CD4-positive, alpha-beta T cell treated with Interleukin-17A for 4 hours (primary cell): ENCODE data around the gene PRR16.

Experiments used
- DNase-seq: peaks from one replicate; pipeline ENCODE4 v3.0.0-alpha.2; 2020; ENCODE audit warnings: mixed read lengths

PRR16 gene

DNA sequence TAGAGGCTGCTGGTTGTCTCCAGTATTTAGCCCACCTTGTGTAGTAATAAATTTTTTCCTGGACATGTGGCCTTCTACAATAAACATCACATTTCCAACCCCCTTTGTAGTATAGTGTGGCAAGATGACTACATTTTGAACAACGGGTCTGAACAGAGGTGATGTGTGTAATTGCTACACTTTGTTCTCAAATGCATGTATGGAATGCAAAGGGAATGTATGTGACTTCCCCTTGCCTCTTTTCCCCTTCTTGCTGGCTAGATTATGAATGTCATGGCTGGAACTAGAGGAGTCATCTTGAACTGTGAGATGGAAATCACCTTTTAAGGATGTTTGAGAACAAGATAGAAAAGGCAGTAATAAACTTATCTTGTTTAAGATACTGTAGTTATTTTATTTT, 54.5 kb downstream of the PRR16 start:
- DNase-seq, result no peak

GRCh38 chr5:120527251-120527650, 63.2 kb downstream of the PRR16 start:
- no peak for DNase-seq

- DNase-seq, result no peak
These were observed 64.5 kb downstream of the PRR16 start for GRCh38 chr5:120528609-120529008.

- no peak for DNase-seq
These were observed 65.3 kb downstream of the PRR16 start for GRCh38 chr5:120529386-120529785.

DNA sequence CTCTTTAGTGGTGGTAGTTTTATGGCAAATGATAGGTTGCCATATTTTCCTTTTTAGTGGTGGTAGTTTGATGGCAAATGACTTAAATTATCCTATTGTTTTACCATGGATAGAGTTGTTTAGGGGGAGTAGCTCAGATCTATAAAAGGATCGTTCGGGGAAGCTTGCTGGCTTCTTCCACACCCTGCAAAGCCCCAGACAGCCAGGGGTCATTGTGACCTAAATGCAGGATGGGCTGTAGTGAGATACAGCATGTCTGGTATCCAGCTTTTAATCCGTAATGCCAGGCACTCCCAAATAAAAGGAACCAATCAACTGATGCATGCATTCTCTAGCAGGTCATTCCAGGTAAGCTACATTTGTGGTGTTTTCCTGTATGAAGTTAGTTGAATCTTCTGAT, 67.1 kb downstream of the PRR16 start:
- DNase-seq, result no peak

DNA sequence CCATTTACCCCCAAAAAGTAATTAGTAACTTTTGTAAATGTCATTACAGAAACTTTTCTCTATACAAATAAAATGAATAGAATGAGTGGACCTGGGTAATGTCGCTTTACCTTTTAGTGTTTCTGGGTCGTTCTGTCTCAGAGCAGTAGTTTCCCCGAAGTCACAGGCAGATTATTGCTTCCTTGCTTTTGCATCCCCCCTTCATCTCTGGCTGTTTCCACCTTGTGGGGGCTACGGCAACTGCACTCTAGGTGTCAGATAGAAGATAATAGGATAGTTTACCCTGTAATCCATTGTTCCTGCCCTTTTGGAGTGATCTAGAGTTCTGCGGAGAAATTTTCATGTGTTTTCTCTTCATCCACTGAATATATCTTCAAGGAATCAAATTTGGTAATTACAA, 68.7 kb downstream of the PRR16 start:
- no peak for DNase-seq

- DNase-seq, result no peak
These were observed 69.5 kb downstream of the PRR16 start for GRCh38 chr5:120533581-120533980.

DNA sequence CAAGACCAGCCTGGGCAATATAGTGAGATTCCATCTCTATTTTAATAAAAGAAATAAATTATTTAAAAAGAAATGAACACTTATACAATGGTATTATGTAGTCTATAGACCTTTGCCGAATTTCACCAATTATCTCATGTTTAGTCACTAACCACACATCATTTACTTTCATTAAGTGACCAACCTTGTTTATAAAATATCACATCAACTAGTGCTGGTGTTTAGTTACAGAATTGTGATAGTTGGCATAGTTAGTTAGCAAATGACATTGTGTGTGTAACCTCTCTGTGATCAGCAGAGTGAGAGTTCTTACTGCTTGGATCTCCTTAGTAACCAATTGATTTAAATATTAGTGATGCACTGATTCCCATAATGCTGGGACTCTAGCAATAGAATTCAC, 71.8 kb downstream of the PRR16 start:
- DNase-seq, result no peak

GRCh38 chr5:120538149-120538548, 74.0 kb downstream of the PRR16 start:
- no peak for DNase-seq

GRCh38 chr5:120538644-120539043, 74.5 kb downstream of the PRR16 start:
- no peak for DNase-seq

GRCh38 chr5:120539471-120539870, 75.4 kb downstream of the PRR16 start:
- DNase-seq, result no peak

DNA sequence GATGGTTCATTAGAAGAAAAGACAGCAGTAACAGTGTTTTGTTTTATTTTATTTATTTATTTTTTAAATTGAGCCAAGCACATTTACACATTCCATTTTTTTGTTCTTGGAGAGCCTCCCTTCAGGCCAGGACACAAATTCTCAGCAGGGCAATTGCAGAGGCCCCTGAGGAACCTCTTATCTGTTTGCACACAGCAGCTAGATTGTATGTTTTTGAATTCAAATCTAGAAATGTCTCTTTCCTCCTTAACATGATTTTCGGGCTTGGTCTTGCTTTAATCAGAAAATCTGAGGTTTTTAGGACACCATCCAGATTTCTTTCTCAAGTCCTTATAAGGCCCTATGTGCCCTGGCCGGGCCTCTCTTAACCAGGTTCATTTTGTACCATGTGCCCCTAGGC, 76.0 kb downstream of the PRR16 start:
- no peak for DNase-seq

- DNase-seq, result no peak
These were observed 79.9 kb downstream of the PRR16 start for GRCh38 chr5:120544043-120544442.

GRCh38 chr5:120545007-120545406, 80.9 kb downstream of the PRR16 start:
- no peak for DNase-seq

- DNase-seq, result no peak
These were observed 81.9 kb downstream of the PRR16 start for GRCh38 chr5:120545951-120546350.

GRCh38 chr5:120546922-120547321, 82.8 kb downstream of the PRR16 start:
- DNase-seq, result no peak

- no peak for DNase-seq
These were observed 86.3 kb downstream of the PRR16 start for GRCh38 chr5:120550358-120550757.

DNA sequence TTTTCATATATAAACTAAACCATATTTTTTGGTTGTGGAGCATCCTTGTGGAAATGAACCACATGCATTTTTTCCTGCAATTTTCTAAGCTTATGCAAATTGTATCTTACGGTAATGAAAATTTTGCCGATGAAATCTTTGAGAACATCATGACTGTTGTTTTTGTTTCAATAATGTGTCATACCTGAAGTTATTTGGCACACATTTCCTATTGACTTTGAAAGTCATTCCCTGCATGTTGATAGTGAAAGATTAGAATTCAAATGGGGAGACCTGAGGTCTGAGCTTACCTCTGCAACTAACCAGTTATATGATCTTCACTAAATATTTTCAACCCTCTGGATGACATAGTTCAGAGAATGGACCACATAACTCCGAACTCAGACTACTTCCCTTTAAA, 88.5 kb downstream of the PRR16 start:
- no peak for DNase-seq

DNA sequence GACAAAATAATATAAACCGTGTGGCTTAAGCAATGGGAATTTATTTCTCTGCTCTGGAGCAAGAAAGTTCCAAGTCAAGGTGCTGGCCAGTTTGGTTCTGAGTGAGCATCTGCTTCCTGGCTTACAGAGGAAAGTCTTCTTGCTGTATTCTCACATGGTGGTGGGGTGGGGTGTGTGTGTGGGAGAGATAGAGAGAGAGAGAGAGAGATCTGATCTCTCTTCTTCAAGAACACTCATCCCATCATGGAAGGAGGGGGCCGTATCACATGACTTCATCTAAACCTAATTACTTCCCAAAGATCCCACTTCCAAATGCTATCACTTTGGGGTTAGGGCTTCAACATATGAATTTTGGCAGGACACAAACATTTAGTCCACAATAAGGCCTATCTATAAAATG, 91.2 kb downstream of the PRR16 start:
- DNase-seq, result no peak

DNA sequence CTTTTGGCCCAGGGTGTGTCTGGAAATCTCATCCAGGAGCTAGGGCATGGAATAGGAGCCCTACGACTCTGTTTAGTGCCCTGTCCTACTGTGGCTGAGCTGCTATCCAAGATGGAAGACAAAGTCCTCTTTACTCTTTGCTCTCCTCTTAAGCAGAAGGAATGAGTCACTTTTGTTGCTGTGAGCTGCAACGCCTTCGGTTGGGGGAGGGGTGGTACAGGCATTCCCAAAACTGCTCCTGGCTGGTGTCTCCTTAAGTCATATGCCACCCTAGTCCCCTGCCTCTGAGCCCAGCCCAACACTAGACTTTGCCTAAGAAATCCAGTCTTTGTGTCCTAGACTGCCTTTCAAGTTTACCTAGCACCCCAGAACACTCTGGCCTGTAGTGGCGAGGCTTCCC, 99.9 kb downstream of the PRR16 start:
- DNase-seq, result no peak

GRCh38 chr5:120567066-120567465, 103.0 kb downstream of the PRR16 start:
- no peak for DNase-seq

GRCh38 chr5:120567921-120568320, 103.8 kb downstream of the PRR16 start:
- no peak for DNase-seq

- DNase-seq, result no peak
These were observed 104.6 kb downstream of the PRR16 start for GRCh38 chr5:120568711-120569110.

DNA sequence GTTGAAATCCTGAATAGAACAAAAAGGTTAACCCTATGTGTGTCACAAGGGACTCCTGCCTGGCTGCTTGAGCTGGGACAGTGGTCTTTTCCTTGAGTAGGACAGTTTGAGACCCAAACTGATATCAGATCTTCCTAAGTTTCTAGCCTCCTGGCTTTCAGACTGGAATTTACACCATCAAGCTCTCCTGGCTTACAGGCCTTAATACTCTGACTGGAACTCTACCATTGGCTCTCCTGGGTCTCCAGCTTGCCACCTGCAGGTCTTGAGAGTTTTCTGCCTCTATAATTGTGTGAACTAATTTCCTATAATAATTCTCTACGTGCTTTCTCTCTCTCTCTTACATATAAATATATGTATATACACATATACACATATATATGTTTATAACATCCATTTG, 112.5 kb downstream of the PRR16 start:
- DNase-seq, result no peak

DNA sequence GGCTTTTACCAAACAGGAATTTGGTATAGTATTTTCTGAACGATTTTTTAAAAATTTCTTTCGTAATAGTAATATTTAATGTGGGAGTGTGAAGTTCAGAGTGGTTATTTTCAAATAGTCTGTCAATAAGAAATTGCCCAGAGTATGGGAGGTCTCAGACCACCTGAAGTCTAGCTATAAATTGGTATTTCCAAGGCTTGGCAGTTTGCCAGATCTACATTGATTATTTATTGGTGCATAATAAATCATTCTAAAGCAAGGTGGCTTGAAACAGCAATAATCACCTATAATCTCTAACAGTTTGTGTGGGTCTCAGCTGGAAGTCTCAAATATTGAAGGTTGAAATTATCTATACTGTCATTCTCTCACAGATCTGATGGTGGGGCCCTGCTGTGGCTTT, 118.5 kb downstream of the PRR16 start:
- no peak for DNase-seq

GRCh38 chr5:120586646-120587045, 122.5 kb downstream of the PRR16 start:
- no peak for DNase-seq
